Gastroesophageal sphincter (tissue), 3 donors: ENCODE measurements around the gene CELF2.

Experiments
- CTCF ChIP-seq, 4 experiments: fragments of 200-600 bp in 2 of 4; fragments of 450-650 bp in 2 of 4; sonication (generic) in 1 of 4; IDR thresholded peaks; one replicate each; pipeline ENCODE4 v1.5.1; 2017 to 2019; ENCODE audit warnings: antibody characterized with exemption in 4 of 4, mild to moderate bottlenecking in 2 of 4, moderate library complexity in 2 of 4
- POLR2A ChIP-seq, 2 donors: fragments of 450-650 bp; IDR thresholded peaks; one replicate each; pipeline ENCODE4 v1.6.1; 2017; ENCODE audit warnings: antibody characterized with exemption in 2 of 2, mild to moderate bottlenecking in 2 of 2, moderate library complexity in 1 of 2
- POLR2AphosphoS5 ChIP-seq: sonication (generic); formaldehyde crosslinking; IDR thresholded peaks from one replicate; pipeline ENCODE4 v1.6.1; 2017; ENCODE audit warnings: antibody characterized with exemption

GRCh38 chr10:11326241-11326640 lies 308.6 kb downstream of the CELF2 start:
- no peak for TF ChIP-seq CTCF (IDR thresholded peaks at IDR 0.05)
- TF ChIP-seq POLR2AphosphoS5: no peak
- TF ChIP-seq POLR2A (IDR thresholded peaks at IDR 0.05): no peak
